Measurements from ENCODE around the gene STYK1.
"Not testable (repeated sequence)": the region's sequence is repeated elsewhere in the genome, so short reads cannot be mapped to it uniquely, and the experiment has no call there.

Gene STYK1

GRCh38 chr12:10621278-10621677, 52.6 kb downstream of the STYK1 start:
- no peak overlapping the region for H3K4me3 Mint-ChIP-seq
- H3K27me3 Mint-ChIP-seq (ENCODE audit: low read depth) = peaks cover 42% of the 10 kb centered on the region
- H3K9me3 Mint-ChIP-seq = no peaks in the 10 kb centered on the region
- no peaks in the 10 kb centered on the region for H3K36me3 Mint-ChIP-seq (ENCODE audit: low read depth)
- no peak overlapping the region for H3K27ac Mint-ChIP-seq
- no peaks in the 10 kb centered on the region for H3K4me1 Mint-ChIP-seq (ENCODE audit: low read depth)

- Mint-ChIP-seq H3K27ac (no peak overlapping the region), H3K4me1 (ENCODE audit: low read depth) (peaks cover under 1% of the 10 kb centered on the region), H3K36me3 (ENCODE audit: low read depth) (no peaks in the 10 kb centered on the region), H3K9me3 (no peaks in the 10 kb centered on the region), H3K27me3 (ENCODE audit: low read depth) (peaks cover 43% of the 10 kb centered on the region), H3K4me3 (no peak overlapping the region)
These were observed 53.6 kb downstream of the STYK1 start for GRCh38 chr12:10620078-10620779.

- Mint-ChIP-seq H3K36me3 (ENCODE audit: low read depth) (peaks cover 1% of the 10 kb centered on the region), H3K27ac (no peak overlapping the region), H3K27me3 (ENCODE audit: low read depth) (peaks cover 46% of the 10 kb centered on the region), H3K4me3 (no peak overlapping the region), H3K4me1 (ENCODE audit: low read depth) (peaks cover 10% of the 10 kb centered on the region), H3K9me3 (no peaks in the 10 kb centered on the region)
These were observed 55.4 kb downstream of the STYK1 start for GRCh38 chr12:10618338-10618987.

GRCh38 chr12:10617863-10618262, 56.0 kb downstream of the STYK1 start:
- peaks cover 14% of the 10 kb centered on the region for H3K4me1 Mint-ChIP-seq (ENCODE audit: low read depth)
- no peak overlapping the region for H3K4me3 Mint-ChIP-seq
- H3K27ac Mint-ChIP-seq = no peak overlapping the region
- H3K27me3 Mint-ChIP-seq (ENCODE audit: low read depth) = peaks cover 47% of the 10 kb centered on the region
- no peaks in the 10 kb centered on the region for H3K9me3 Mint-ChIP-seq
- peaks cover 4% of the 10 kb centered on the region for H3K36me3 Mint-ChIP-seq (ENCODE audit: low read depth)

- H3K36me3 Mint-ChIP-seq (ENCODE audit: low read depth) = peaks cover 12% of the 10 kb centered on the region
- H3K27me3 Mint-ChIP-seq (ENCODE audit: low read depth) = peaks cover 33% of the 10 kb centered on the region
- H3K9me3 Mint-ChIP-seq = no peaks in the 10 kb centered on the region
- H3K4me3 Mint-ChIP-seq = no peak overlapping the region
- H3K27ac Mint-ChIP-seq = no peak overlapping the region
- peaks cover 30% of the 10 kb centered on the region for H3K4me1 Mint-ChIP-seq (ENCODE audit: low read depth)
These were observed 58.3 kb downstream of the STYK1 start for GRCh38 chr12:10615532-10615931.

- peaks cover 18% of the 10 kb centered on the region for H3K36me3 Mint-ChIP-seq (ENCODE audit: low read depth)
- peak overlapping the region; percentile 99 for H3K4me3 Mint-ChIP-seq
- H3K27me3 Mint-ChIP-seq (ENCODE audit: low read depth) = peaks cover 20% of the 10 kb centered on the region
- peaks cover 37% of the 10 kb centered on the region for H3K4me1 Mint-ChIP-seq (ENCODE audit: low read depth)
- H3K27ac Mint-ChIP-seq = peak overlapping the region; percentile 100
- H3K9me3 Mint-ChIP-seq = no peaks in the 10 kb centered on the region
These were observed 59.8 kb downstream of the STYK1 start for GRCh38 chr12:10614056-10614370.

GRCh38 chr12:10613349-10614055, 60.4 kb downstream of the STYK1 start, which contains the start of gene MAGOHB:
MAGOHB (minus strand) TSS chr12:10613609; CDS start chr12:10613532, 77 bp downstream.
- H3K27ac Mint-ChIP-seq = peak within 1 kb of the TSS; percentile 100
- H3K4me3 Mint-ChIP-seq = peak within 1 kb of the TSS; percentile 99
- H3K9me3 Mint-ChIP-seq = no peaks in the 10 kb centered on the region
- peaks cover 23% of the 10 kb centered on the region for H3K36me3 Mint-ChIP-seq (ENCODE audit: low read depth)
- H3K4me1 Mint-ChIP-seq (ENCODE audit: low read depth) = peaks cover 37% of the 10 kb centered on the region
- H3K27me3 Mint-ChIP-seq (ENCODE audit: low read depth) = peaks cover 18% of the 10 kb centered on the region

- H3K27ac Mint-ChIP-seq = peak overlapping the region; percentile 100
These were observed 60.9 kb downstream of the STYK1 start for GRCh38 chr12:10612984-10613348.

GRCh38 chr12:10612110-10612509, 61.7 kb downstream of the STYK1 start:
- Mint-ChIP-seq H3K9me3 (no peaks in the 10 kb centered on the region), H3K27ac (peak overlapping the region; percentile 100), H3K27me3 (ENCODE audit: low read depth) (peaks cover 11% of the 10 kb centered on the region), H3K36me3 (ENCODE audit: low read depth) (peaks cover 35% of the 10 kb centered on the region), H3K4me1 (ENCODE audit: low read depth) (peaks cover 39% of the 10 kb centered on the region), H3K4me3 (peak overlapping the region; percentile 99)

More at GRCh38 chr12:10612984-10613348, 60.9 kb downstream of the STYK1 start:
- peaks cover 27% of the 10 kb centered on the region for H3K36me3 Mint-ChIP-seq (ENCODE audit: low read depth)
- H3K4me1 Mint-ChIP-seq (ENCODE audit: low read depth) = peaks cover 38% of the 10 kb centered on the region
- H3K27me3 Mint-ChIP-seq (ENCODE audit: low read depth) = peaks cover 13% of the 10 kb centered on the region
- H3K4me3 Mint-ChIP-seq = peak overlapping the region; percentile 99
- H3K9me3 Mint-ChIP-seq = no peaks in the 10 kb centered on the region

GRCh38 chr12:10611258-10611657, 62.6 kb downstream of the STYK1 start:
- Mint-ChIP-seq H3K36me3 (ENCODE audit: low read depth) (peaks cover 40% of the 10 kb centered on the region), H3K4me1 (ENCODE audit: low read depth) (peaks cover 39% of the 10 kb centered on the region)
- H3K27me3 Mint-ChIP-seq (ENCODE audit: low read depth); H3K27ac Mint-ChIP-seq; H3K9me3 Mint-ChIP-seq; H3K4me3 Mint-ChIP-seq: not testable (repeated sequence)

GRCh38 chr12:10610188-10610587, 63.7 kb downstream of the STYK1 start:
- H3K27me3 Mint-ChIP-seq (ENCODE audit: low read depth) = peaks cover 6% of the 10 kb centered on the region
- H3K4me1 Mint-ChIP-seq (ENCODE audit: low read depth) = peaks cover 38% of the 10 kb centered on the region
- H3K9me3 Mint-ChIP-seq = no peaks in the 10 kb centered on the region
- peaks cover 47% of the 10 kb centered on the region for H3K36me3 Mint-ChIP-seq (ENCODE audit: low read depth)
- H3K27ac Mint-ChIP-seq = no peak overlapping the region
- H3K4me3 Mint-ChIP-seq = no peak overlapping the region

GRCh38 chr12:10607885-10608458, 65.9 kb downstream of the STYK1 start:
- peaks cover 34% of the 10 kb centered on the region for H3K4me1 Mint-ChIP-seq (ENCODE audit: low read depth)
- no peak overlapping the region for H3K4me3 Mint-ChIP-seq
- no peak overlapping the region for H3K27ac Mint-ChIP-seq
- no peaks in the 10 kb centered on the region for H3K27me3 Mint-ChIP-seq (ENCODE audit: low read depth)
- no peaks in the 10 kb centered on the region for H3K9me3 Mint-ChIP-seq
- peaks cover 55% of the 10 kb centered on the region for H3K36me3 Mint-ChIP-seq (ENCODE audit: low read depth)

- Mint-ChIP-seq H3K9me3 (no peaks in the 10 kb centered on the region), H3K27ac (no peak overlapping the region), H3K4me3 (no peak overlapping the region), H3K27me3 (ENCODE audit: low read depth) (no peaks in the 10 kb centered on the region), H3K4me1 (ENCODE audit: low read depth) (peaks cover 19% of the 10 kb centered on the region), H3K36me3 (ENCODE audit: low read depth) (peaks cover 34% of the 10 kb centered on the region)
These were observed 72.0 kb downstream of the STYK1 start for GRCh38 chr12:10601860-10602259.

- H3K4me3 Mint-ChIP-seq = no peak overlapping the region
- peaks cover 29% of the 10 kb centered on the region for H3K36me3 Mint-ChIP-seq (ENCODE audit: low read depth)
- H3K27ac Mint-ChIP-seq = no peak overlapping the region
- H3K27me3 Mint-ChIP-seq (ENCODE audit: low read depth) = no peaks in the 10 kb centered on the region
- no peaks in the 10 kb centered on the region for H3K9me3 Mint-ChIP-seq
- peaks cover 19% of the 10 kb centered on the region for H3K4me1 Mint-ChIP-seq (ENCODE audit: low read depth)
These were observed 72.9 kb downstream of the STYK1 start for GRCh38 chr12:10600988-10601387.

Data from T-helper 1 cell treated with Interleukin-12 subunit alpha and Interleukin-12 subunit beta and Interleukin-4 antibody, amounts not matched to agents 30 μg/mL and 1 μg/mL, for 36 hours (primary cell).